Colonic mucosa (tissue), 4 donors: Measurements from ENCODE around the gene MUSTN1. TPM values are rescaled to one million over a fixed set of nuclear protein-coding genes. Genes with fewer than 3 reads are reported as not detected.

ENCODE experiments used
- DNase-seq: peaks from one replicate; pipeline ENCODE4 v3.0.0-alpha.2; 2020
- H3K27ac ChIP-seq: fragments of 200-600 bp; one replicate; pipeline ENCODE4 v1.8.0; 2021
- H3K27me3 ChIP-seq: fragments of 200-600 bp; one replicate; pipeline ENCODE4 v1.8.0; 2021
- H3K36me3 ChIP-seq: fragments of 200-600 bp; one replicate; pipeline ENCODE4 v1.8.0; 2021
- H3K4me1 ChIP-seq: fragments of 200-600 bp; one replicate; pipeline ENCODE4 v1.8.0; 2021; ENCODE audit warnings: mild to moderate bottlenecking
- H3K4me3 ChIP-seq: fragments of 200-600 bp; one replicate; pipeline ENCODE4 v1.8.0; 2021
- H3K9ac ChIP-seq, 2 donors: one replicate each; pipeline ENCODE4 v1.7.0; 2013; ENCODE audit warnings: control low read depth in 2 of 2, low read depth in 2 of 2, low read length in 2 of 2
- H3K9me3 ChIP-seq: fragments of 200-600 bp; one replicate; pipeline ENCODE4 v1.8.0; 2021
- CTCF ChIP-seq: fragments of 200-600 bp; IDR thresholded peaks from one replicate; pipeline ENCODE4 v1.8.0; 2022; ENCODE audit warnings: antibody characterized with exemption, mild to moderate bottlenecking
- intact Hi-C: fragments of 100-400 bp; cut with DNase I; formaldehyde crosslinking; loops from one replicate; pipeline ENCODE4 v1.14.1; 2022
- total RNA-seq, 2 donors: library from RNA; stranded (reverse); fragmentation: NEBNext Ultra II Directional in 1 of 2; extraction: Animal tissue kit (Norgen Biotek cat#: 25700) in 1 of 2; gene quantifications; one replicate each; pipeline ENCODE4 v1.2.1, GENCODE V29; 2021
- donor health status: healthy.
- donor health status: DM: no; HTN: no; CAD: no.
- donor health status: DM: no; HTN: no; CAD: no.

MUSTN1 gene
- total RNA-seq, 2 donors from 2014 or later = 1.5 to 3.2 TPM

- TF ChIP-seq CTCF = no peak
- Histone ChIP-seq H3K27ac (no peak overlapping the region), H3K4me3 (no peak overlapping the region), H3K36me3 (no peaks in the 10 kb centered on the region), H3K9me3 (no peaks in the 10 kb centered on the region), H3K4me1 (no peaks in the 10 kb centered on the region), H3K27me3 (no peaks in the 10 kb centered on the region), H3K9ac (no peak overlapping the region)
- no peak for DNase-seq
- intact Hi-C loops = no loop called here
These were observed 44.1 kb downstream of the MUSTN1 start for GRCh38 chr3:52790741-52791140.

GRCh38 chr3:52790337-52790736 is 44.5 kb downstream of the MUSTN1 start:
- Histone ChIP-seq H3K27me3 (no peaks in the 10 kb centered on the region), H3K4me3 (no peak overlapping the region), H3K9ac (no peak overlapping the region), H3K4me1 (no peaks in the 10 kb centered on the region), H3K9me3 (no peaks in the 10 kb centered on the region), H3K36me3 (no peaks in the 10 kb centered on the region), H3K27ac (no peak overlapping the region)
- DNase-seq = no peak
- intact Hi-C loops = no loop called here
- no peak for TF ChIP-seq CTCF

GRCh38 chr3:52789746-52790040 is 45.1 kb downstream of the MUSTN1 start:
- Histone ChIP-seq H3K27me3 (no peaks in the 10 kb centered on the region), H3K36me3 (no peaks in the 10 kb centered on the region), H3K9me3 (no peaks in the 10 kb centered on the region), H3K4me3 (no peak overlapping the region), H3K9ac (no peak overlapping the region), H3K27ac (no peak overlapping the region), H3K4me1 (no peaks in the 10 kb centered on the region)
- intact Hi-C loops = no loop called here
- no peak for DNase-seq
- TF ChIP-seq CTCF = no peak

GRCh38 chr3:52788890-52789745 is 45.7 kb downstream of the MUSTN1 start:
- Histone ChIP-seq H3K9me3 (no peaks in the 10 kb centered on the region), H3K27me3 (no peaks in the 10 kb centered on the region), H3K9ac (no peak overlapping the region), H3K27ac (no peak overlapping the region), H3K4me1 (no peaks in the 10 kb centered on the region), H3K36me3 (no peaks in the 10 kb centered on the region), H3K4me3 (no peak overlapping the region)
- no peak for TF ChIP-seq CTCF
- no peak for DNase-seq
- intact Hi-C loops = no loop called here

GRCh38 chr3:52787672-52788625 is 46.9 kb downstream of the MUSTN1 start:
- H3K27me3 ChIP-seq = no peaks in the 10 kb centered on the region
- H3K9me3 ChIP-seq = no peaks in the 10 kb centered on the region
- H3K4me1 ChIP-seq = no peaks in the 10 kb centered on the region
- H3K27ac ChIP-seq = no peak overlapping the region
- no peak overlapping the region for H3K4me3 ChIP-seq
- no peak overlapping the region for H3K9ac ChIP-seq
- intact Hi-C loops = no loop called here
- DNase-seq = no peak
- H3K36me3 ChIP-seq = no peaks in the 10 kb centered on the region
- TF ChIP-seq CTCF = no peak
